ENCODE measurements around the gene C4orf33.

The C4orf33 gene

DNA sequence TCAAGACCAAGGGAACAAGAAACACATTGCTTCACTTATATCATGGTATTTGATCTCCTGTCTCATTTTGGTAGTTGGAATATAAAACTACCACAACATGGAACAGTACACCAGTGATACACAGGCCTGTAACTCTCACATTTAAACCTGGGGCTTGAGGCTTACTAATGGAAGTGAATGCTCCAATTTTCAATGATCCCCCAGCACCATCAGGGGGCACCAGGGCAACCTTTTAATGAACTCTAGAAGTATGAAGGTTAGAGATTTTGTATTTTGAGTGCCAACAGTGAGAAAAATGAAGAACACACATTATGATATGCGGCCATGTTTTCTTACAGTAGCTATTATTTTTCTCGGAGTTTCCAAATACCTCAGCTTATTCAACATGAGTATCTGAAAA lies 50.7 kb downstream of the C4orf33 start:
- Mint-ChIP-seq H3K9me3 (no peaks in the 10 kb centered on the region), H3K4me1 (ENCODE audit: low read depth) (no peaks in the 10 kb centered on the region), H3K36me3 (ENCODE audit: low read depth) (no peaks in the 10 kb centered on the region), H3K27ac (no peak overlapping the region), H3K27me3 (peaks cover 21% of the 10 kb centered on the region), H3K4me3 (no peak overlapping the region)

DNA sequence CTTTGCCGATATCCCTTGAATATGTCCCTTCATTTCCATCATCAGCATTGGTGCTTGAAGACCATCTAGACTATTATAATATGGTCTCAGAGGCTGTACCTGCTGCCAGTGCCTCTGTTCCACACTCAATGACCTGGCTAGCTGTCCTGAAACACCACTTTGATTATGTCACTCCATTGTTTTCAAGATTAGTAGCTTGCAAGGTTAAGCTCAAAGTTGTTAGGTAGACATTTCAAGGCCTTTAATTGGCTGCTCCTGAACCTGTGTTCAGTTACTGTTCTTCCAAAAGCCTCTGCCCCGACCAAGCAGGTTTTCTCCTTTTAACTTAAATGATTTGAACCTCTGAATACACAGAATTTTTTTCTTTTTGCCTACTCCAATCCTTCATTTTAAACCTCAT lies 52.9 kb downstream of the C4orf33 start:
- Mint-ChIP-seq H3K27ac (no peak overlapping the region), H3K36me3 (ENCODE audit: low read depth) (no peaks in the 10 kb centered on the region), H3K4me3 (no peak overlapping the region), H3K4me1 (ENCODE audit: low read depth) (no peaks in the 10 kb centered on the region), H3K9me3 (no peaks in the 10 kb centered on the region), H3K27me3 (peaks cover 24% of the 10 kb centered on the region)

DNA sequence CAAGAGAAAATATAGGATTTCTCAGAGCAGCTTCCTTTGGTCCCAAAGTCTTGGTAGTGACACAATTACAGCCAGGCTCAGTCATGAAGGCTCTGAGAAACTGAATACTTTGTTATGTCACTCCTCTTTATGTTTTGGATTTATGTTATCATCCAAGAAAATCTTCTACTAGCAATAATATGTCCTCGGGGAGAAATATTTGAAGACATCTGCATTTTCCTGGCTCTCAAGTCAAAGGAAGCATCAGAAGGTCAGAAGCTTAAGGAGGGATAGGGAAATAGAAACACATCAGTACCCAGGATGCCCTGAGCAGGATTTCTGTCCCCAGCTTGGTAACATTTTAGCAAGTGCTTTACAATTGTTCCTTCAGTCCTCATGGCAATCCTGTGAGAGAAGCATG lies 54.0 kb downstream of the C4orf33 start:
- Mint-ChIP-seq H3K9me3 (no peaks in the 10 kb centered on the region), H3K4me3 (no peak overlapping the region), H3K36me3 (ENCODE audit: low read depth) (no peaks in the 10 kb centered on the region), H3K27me3 (peaks cover 17% of the 10 kb centered on the region), H3K4me1 (ENCODE audit: low read depth) (no peaks in the 10 kb centered on the region), H3K27ac (no peak overlapping the region)

DNA sequence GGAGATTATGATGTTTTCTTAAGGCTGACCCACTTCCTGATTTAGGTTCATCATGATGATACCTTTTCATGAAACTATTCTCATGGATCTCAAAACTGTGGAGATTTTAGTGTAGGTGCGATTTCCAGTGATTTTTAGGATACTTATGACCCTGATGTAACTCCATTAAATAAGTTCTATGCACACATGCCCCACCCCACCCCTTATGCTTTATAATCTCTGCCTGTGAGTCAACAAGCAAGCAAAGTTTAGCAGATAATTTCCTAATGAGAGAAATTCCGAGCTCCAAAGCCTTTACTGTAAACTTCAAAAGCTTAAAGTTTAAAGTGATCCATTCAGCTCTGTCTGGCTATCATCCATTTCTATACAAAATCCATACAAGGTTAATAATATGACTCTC lies 56.4 kb downstream of the C4orf33 start:
- H3K4me3 Mint-ChIP-seq, result no peak overlapping the region
- H3K27ac Mint-ChIP-seq, result no peak overlapping the region
- peaks cover 19% of the 10 kb centered on the region for H3K27me3 Mint-ChIP-seq
- H3K4me1 Mint-ChIP-seq (ENCODE audit: low read depth), result no peaks in the 10 kb centered on the region
- H3K9me3 Mint-ChIP-seq, result no peaks in the 10 kb centered on the region
- no peaks in the 10 kb centered on the region for H3K36me3 Mint-ChIP-seq (ENCODE audit: low read depth)

DNA sequence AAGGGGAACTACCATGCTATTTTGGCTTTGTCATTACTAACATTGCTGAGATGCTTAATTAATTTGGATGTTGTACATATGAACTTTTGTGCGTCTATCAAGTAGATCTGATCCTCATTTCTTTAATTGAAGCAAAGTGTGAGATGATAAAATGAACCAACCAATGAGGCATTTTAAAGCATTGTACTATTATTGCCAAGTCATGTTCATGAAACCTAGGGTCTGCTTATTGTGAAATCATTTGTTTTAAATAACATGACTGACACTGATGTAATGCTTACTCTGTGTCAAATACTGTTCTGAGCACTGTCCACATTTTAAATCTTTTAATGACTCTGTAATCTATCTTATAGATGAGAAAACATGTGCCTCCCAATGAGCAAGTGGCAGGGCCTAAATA lies 57.7 kb downstream of the C4orf33 start:
- no peak overlapping the region for H3K4me3 Mint-ChIP-seq
- no peak overlapping the region for H3K27ac Mint-ChIP-seq
- peaks cover 17% of the 10 kb centered on the region for H3K27me3 Mint-ChIP-seq
- no peaks in the 10 kb centered on the region for H3K36me3 Mint-ChIP-seq (ENCODE audit: low read depth)
- no peaks in the 10 kb centered on the region for H3K4me1 Mint-ChIP-seq (ENCODE audit: low read depth)
- no peaks in the 10 kb centered on the region for H3K9me3 Mint-ChIP-seq

DNA sequence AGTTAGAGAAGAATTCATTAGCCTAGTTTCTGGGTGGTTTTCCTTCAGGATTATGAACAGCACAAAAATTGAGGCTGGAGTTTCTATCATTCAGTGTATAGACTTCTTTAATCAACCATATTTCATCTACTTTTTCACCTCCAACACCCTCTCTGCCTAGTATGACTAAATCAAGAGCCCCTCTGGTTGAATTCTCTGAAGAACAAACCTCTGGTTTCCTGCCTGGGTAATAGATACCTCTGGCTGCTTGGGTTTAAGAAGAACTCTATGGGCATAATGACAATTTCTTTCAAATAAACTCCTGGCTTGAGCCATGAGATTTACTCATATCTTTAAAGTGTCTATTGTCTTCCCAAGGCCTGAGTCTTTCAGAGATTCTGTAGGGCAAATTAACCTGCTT lies 66.5 kb downstream of the C4orf33 start:
- H3K27ac Mint-ChIP-seq, result no peak overlapping the region
- H3K4me3 Mint-ChIP-seq, result no peak overlapping the region
- no peaks in the 10 kb centered on the region for H3K4me1 Mint-ChIP-seq (ENCODE audit: low read depth)
- peaks cover 37% of the 10 kb centered on the region for H3K27me3 Mint-ChIP-seq
- H3K36me3 Mint-ChIP-seq (ENCODE audit: low read depth), result no peaks in the 10 kb centered on the region
- no peaks in the 10 kb centered on the region for H3K9me3 Mint-ChIP-seq

DNA sequence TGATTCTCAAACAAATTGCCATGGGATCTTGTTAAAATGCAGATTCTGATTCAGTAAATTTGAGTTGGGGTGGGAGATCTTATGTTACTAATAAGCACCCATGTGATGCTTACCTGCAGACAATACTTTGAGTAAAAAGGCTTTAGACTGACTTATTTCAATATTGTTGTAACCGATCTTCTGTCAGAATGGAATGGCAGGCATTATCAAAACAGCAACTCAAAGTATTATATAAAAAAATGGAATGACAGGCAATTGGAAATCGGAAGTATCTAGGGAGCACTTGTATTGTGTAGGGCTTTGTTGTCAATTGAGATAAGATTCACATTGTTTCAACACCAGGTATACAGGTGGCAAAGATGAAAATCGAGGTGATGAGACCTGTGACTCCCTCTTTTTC lies 67.5 kb downstream of the C4orf33 start:
- Mint-ChIP-seq H3K4me3 (no peak overlapping the region), H3K27ac (no peak overlapping the region), H3K27me3 (peaks cover 41% of the 10 kb centered on the region), H3K36me3 (ENCODE audit: low read depth) (no peaks in the 10 kb centered on the region), H3K9me3 (no peaks in the 10 kb centered on the region), H3K4me1 (ENCODE audit: low read depth) (no peaks in the 10 kb centered on the region)

DNA sequence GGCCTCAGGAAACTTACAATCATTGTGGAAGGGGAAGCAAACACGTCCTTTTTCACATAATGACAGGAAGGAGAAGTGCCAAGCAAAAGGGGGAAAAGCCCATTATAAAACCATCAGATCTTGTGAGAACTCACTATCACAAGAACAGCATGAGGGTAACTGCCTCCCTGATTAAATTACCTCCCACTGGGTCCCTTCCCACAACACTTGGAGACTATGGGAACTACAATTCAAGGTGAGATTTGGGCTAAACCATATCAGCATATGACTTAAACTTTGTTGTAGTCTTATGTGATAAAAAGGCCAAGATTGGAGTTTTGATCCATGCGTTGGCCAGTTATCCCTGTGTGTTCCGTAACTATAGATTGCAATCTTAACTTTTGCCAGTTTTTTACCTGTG lies 68.3 kb downstream of the C4orf33 start:
- Mint-ChIP-seq H3K4me3 (no peak overlapping the region), H3K4me1 (ENCODE audit: low read depth) (no peaks in the 10 kb centered on the region), H3K27me3 (peaks cover 41% of the 10 kb centered on the region), H3K27ac (no peak overlapping the region), H3K9me3 (no peaks in the 10 kb centered on the region), H3K36me3 (ENCODE audit: low read depth) (no peaks in the 10 kb centered on the region)
